Endothelial cell of umbilical vein (primary cell): ENCODE measurements around the gene EVI5. TPM values are rescaled to one million over a fixed set of nuclear protein-coding genes. Genes with fewer than 3 reads are reported as not detected.

ENCODE experiments used
- BruUV-seq: library from RNA; stranded (reverse); fragments of 400-500 nt; replicated peaks from 2 replicates; lab custom pipeline; 2021; lab: Mats Ljungman, UMichigan
- CTCF ChIA-PET: fragments of 300-600, 350-600 bp; sonication (Branson Sonifier 250); formaldehyde crosslinking; loops from one replicate; lab custom pipeline; 2021; ENCODE audit warnings: antibody characterized with exemption, inconsistent platforms; lab: Charles Lee
- POLR2A ChIA-PET: fragments of 300-600, 350-600 bp; sonication (Branson Sonifier 250); formaldehyde crosslinking; loops from one replicate; lab custom pipeline; 2021; ENCODE audit warnings: antibody characterized with exemption, inconsistent platforms; lab: Charles Lee
- DNase-seq: peaks from one replicate; pipeline ENCODE4 v3.0.0-alpha.2; 2011; ENCODE audit warnings: low read depth, low spot score
- FAIRE-seq: peaks from 2 replicates; lab custom pipeline; 2011; peaks lifted over from hg19 to GRCh38; lab: Jason Lieb, UNC
- H2AFZ ChIP-seq: 2 replicates; pipeline ENCODE4 v1.6.0; 2012; ENCODE audit warnings: low read depth, low read length, control low read depth, inconsistent platforms
- H3K27ac ChIP-seq: 2 replicates; pipeline ENCODE4 v1.5.1; 2011; ENCODE audit warnings: low read depth, mild to moderate bottlenecking, control low read depth, low read length, moderate library complexity; ENCODE audit not compliant: insufficient read depth
- H3K27me3 ChIP-seq, 2 experiments: 2 replicates each; pipeline versions ENCODE4 v1.6.0 to v1.6.1; 2011; ENCODE audit warnings: low read length in 2 of 2, mixed read lengths in 1 of 2; ENCODE audit not compliant: control insufficient read depth in 2 of 2, insufficient read depth in 2 of 2
- H3K36me3 ChIP-seq, 2 experiments: 2 replicates in 1 of 2; 3 replicates in 1 of 2; pipeline ENCODE4 v1.5.1; 2011; ENCODE audit warnings: low read length in 2 of 2, mild to moderate bottlenecking in 1 of 2, moderate library complexity in 1 of 2; ENCODE audit not compliant: control insufficient read depth in 2 of 2, insufficient read depth in 2 of 2; ENCODE audit errors: extremely low read depth in 1 of 2
- H3K4me1 ChIP-seq: 3 replicates; pipeline ENCODE4 v1.5.1; 2011; ENCODE audit warnings: mild to moderate bottlenecking, low read length; ENCODE audit not compliant: control insufficient read depth, insufficient read depth; ENCODE audit errors: extremely low read depth
- H3K4me2 ChIP-seq: 2 replicates; pipeline ENCODE4 v1.6.1; 2011; ENCODE audit warnings: low read length, control low read depth, mixed read lengths; ENCODE audit not compliant: insufficient read depth
- H3K4me3 ChIP-seq, 3 experiments: fragments of 200-600 bp in 1 of 3; sonication (generic), shearing (Covaris generic) in 1 of 3; replicated peaks in 1 of 3; 2 replicates each; pipeline ENCODE4 v1.5.1; 2011 to 2016; ENCODE audit warnings: control low read depth in 3 of 3, low read length in 3 of 3, mild to moderate bottlenecking in 2 of 3, inconsistent platforms in 1 of 3, low read depth in 1 of 3, moderate library complexity in 1 of 3; ENCODE audit not compliant: insufficient read depth in 1 of 3
- H3K79me2 ChIP-seq: 2 replicates; pipeline ENCODE4 v1.6.0; 2012; ENCODE audit warnings: low read length, inconsistent platforms; ENCODE audit not compliant: control insufficient read depth, insufficient read depth
- H3K9ac ChIP-seq: replicated peaks from 2 replicates; pipeline ENCODE3; 2011; ENCODE audit warnings: low read length, control low read depth; ENCODE audit not compliant: insufficient read depth; ENCODE audit errors: extremely low read depth
- H3K9me1 ChIP-seq: replicated peaks from 3 replicates; pipeline ENCODE4 v1.6.0; 2011; ENCODE audit warnings: mild to moderate bottlenecking, low read length; ENCODE audit not compliant: control insufficient read depth, insufficient read depth; ENCODE audit errors: extremely low read depth
- H3K9me3 ChIP-seq: replicated peaks from 2 replicates; pipeline ENCODE4 v1.5.1; 2012; ENCODE audit warnings: low read length, inconsistent platforms; ENCODE audit not compliant: control insufficient read depth, insufficient read depth
- H4K20me1 ChIP-seq: replicated peaks from 2 replicates; pipeline ENCODE3; 2011; ENCODE audit warnings: mild to moderate bottlenecking, low read length; ENCODE audit not compliant: control insufficient read depth, insufficient read depth; ENCODE audit errors: extremely low read depth
- EZH2 ChIP-seq: IDR thresholded peaks from 2 replicates; pipeline ENCODE4 v1.6.1; 2012; ENCODE audit warnings: borderline replicate concordance, low read depth, mild to moderate bottlenecking, moderate library complexity, low read length, inconsistent platforms; ENCODE audit not compliant: severe bottlenecking
- FOS ChIP-seq: IDR thresholded peaks from 2 replicates; pipeline ENCODE4 v1.6.1; 2011; ENCODE audit warnings: mild to moderate bottlenecking, low read length, moderate library complexity, borderline replicate concordance; ENCODE audit not compliant: insufficient read depth
- GATA2 ChIP-seq: IDR thresholded peaks from 2 replicates; pipeline ENCODE4 v1.7.0; 2011; ENCODE audit warnings: low read depth, mild to moderate bottlenecking, moderate library complexity, mixed read lengths, low read length; ENCODE audit not compliant: insufficient read length, insufficient read depth
- JUN ChIP-seq: IDR thresholded peaks from 2 replicates; pipeline ENCODE4 v1.6.1; 2011; ENCODE audit warnings: borderline replicate concordance, low read depth; ENCODE audit not compliant: insufficient read length, insufficient read depth
- MYC ChIP-seq: IDR thresholded peaks from one replicate; pipeline ENCODE4 v1.6.1; 2011; ENCODE audit warnings: mild to moderate bottlenecking, low read depth, low read length
- POLR2A ChIP-seq: IDR thresholded peaks from 2 replicates; pipeline ENCODE4 v1.6.1; 2012; ENCODE audit warnings: low read depth, mild to moderate bottlenecking, control low read depth, low read length
- POLR2AphosphoS5 ChIP-seq: IDR thresholded peaks from 2 replicates; pipeline ENCODE4 v1.6.1; 2012; ENCODE audit warnings: low read depth, mild to moderate bottlenecking, control low read depth, low read length, moderate library complexity; ENCODE audit not compliant: insufficient read depth
- dilution Hi-C: fragments of 300-500 bp; cut with MboI; formaldehyde crosslinking; loops from one replicate; pipeline ENCODE4 v1.15.0; 2019; ENCODE audit warnings: low sequenced_read_pairs; ENCODE audit not compliant: extremely low pct_ligation_motif_present
- intact Hi-C: fragments of 100-400 bp; cut with micrococcal nuclease; formaldehyde crosslinking; loops from one replicate; pipeline ENCODE4 v1.10.0; 2022
- polyA plus RNA-seq, 4 experiments: library from polyadenylated mRNA; depleted of rRNA in 3 of 4; stranded (reverse) in 3 of 4; unstranded in 1 of 4; fragments of >200 nt; gene quantifications; 2 replicates each; pipeline versions ENCODE4 v1.2.1 to v1.2.3, GENCODE V29; 2011 to 2012; ENCODE audit warnings: missing spikeins in 1 of 4
- total RNA-seq: library from RNA; stranded (reverse); gene quantifications from 2 replicates; pipeline ENCODE4 v1.2.3, GENCODE V29; 2021
- TF ChIP-seq, protein P1 (sequence below), 2 donors: IDR thresholded peaks; 1 replicate in 1 of 2; 2 replicates in 1 of 2; pipeline ENCODE4 v1.5.1; 2011; ENCODE audit warnings: low read length in 2 of 2, mild to moderate bottlenecking in 2 of 2, moderate library complexity in 2 of 2, control low read depth in 1 of 2, inconsistent platforms in 1 of 2, low read depth in 1 of 2; ENCODE audit not compliant: insufficient read depth in 1 of 2; ENCODE audit errors: extremely low read depth in 1 of 2
- TF ChIP-seq, protein P2 (sequence below): IDR thresholded peaks from 2 replicates; pipeline ENCODE4 v1.6.1; 2011; ENCODE audit not compliant: insufficient read depth, insufficient read length

EVI5 gene
- total and polyA plus RNA-seq, 2 donors (not counting 3 experiments of a cell fraction or from before 2014, with no cell fraction given) = 5.0 to 26.2 TPM

DNA sequence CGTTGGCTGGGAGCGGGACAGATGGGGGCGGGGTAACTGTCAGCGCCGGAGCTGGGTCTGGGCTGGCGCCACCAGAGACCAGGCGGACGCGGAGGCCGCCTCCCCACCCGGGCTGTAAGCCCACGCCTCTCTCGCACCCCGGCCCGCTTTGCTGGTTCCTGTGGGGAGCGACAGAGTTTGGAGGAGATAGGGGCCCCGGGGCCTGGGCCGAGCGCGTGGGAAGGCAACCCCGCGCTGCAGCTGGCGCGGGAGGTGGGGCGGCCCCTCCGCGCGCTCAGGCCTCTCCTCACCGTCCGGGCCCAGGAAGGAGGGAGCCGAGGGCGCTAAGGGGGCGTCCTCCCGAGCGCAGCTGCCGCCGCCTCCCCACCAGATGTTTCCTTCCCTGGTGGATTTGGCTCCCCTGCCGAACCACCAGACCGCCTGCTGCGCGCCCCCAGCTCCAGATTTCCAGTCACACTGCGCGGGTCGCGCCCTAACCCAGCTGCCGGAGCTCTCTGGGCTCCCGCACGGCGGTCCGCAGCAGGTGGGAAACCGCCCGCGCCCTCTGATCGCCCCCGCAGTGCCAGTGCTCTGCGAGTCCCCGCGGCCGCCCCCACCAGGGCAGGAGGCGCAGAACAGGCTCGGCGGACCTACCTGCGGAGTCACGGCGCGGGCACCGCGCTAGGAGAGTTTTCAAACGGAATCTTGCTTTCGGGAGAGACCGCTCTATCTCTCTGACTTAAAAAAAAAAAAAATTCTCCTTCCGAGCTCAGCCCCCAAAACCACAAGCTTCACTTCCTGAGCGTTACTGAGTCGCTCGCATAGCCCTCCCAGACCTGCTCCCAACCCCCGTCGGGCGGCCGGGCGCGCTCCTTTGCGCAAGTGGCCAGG, 299.3 kb downstream of the EVI5 start:
- dilution Hi-C loops (no loop called here), intact Hi-C loops (no loop called here)
- Histone ChIP-seq H3K9me1 (no peaks in the 10 kb centered on the region), H3K9ac (no peak overlapping the region), H3K79me2 (no peaks in the 10 kb centered on the region), H3K36me3 (no peaks in the 10 kb centered on the region), H3K27me3 (peaks cover 58 to 85% of the 10 kb centered on the region in 2 experiments), H3K9me3 (no peaks in the 10 kb centered on the region), H3K27ac (no peak overlapping the region), H3K4me2 (peak overlapping the region; percentile 80), H4K20me1 (no peaks in the 10 kb centered on the region), H2AFZ (peak overlapping the region; percentile 70), H3K4me3 (peak overlapping the region; percentile 25 to 87 (median 47)), H3K4me1 (peaks cover 55% of the 10 kb centered on the region)
- CTCF ChIA-PET = interaction anchor here (1.0 to 2.1 kb wide), 2 partner anchors 168 to 175 kb away, joined by 3 to 9 read pairs (median 5); no protein-coding TSS in a partner anchor
- TF ChIP-seq EZH2 (peak; percentile 32), POLR2A (no peak), MYC (no peak), JUN (no peak), FOS (no peak), GATA2 (no peak), POLR2AphosphoS5 (no peak)
- TF ChIP-seq, protein P1, sequence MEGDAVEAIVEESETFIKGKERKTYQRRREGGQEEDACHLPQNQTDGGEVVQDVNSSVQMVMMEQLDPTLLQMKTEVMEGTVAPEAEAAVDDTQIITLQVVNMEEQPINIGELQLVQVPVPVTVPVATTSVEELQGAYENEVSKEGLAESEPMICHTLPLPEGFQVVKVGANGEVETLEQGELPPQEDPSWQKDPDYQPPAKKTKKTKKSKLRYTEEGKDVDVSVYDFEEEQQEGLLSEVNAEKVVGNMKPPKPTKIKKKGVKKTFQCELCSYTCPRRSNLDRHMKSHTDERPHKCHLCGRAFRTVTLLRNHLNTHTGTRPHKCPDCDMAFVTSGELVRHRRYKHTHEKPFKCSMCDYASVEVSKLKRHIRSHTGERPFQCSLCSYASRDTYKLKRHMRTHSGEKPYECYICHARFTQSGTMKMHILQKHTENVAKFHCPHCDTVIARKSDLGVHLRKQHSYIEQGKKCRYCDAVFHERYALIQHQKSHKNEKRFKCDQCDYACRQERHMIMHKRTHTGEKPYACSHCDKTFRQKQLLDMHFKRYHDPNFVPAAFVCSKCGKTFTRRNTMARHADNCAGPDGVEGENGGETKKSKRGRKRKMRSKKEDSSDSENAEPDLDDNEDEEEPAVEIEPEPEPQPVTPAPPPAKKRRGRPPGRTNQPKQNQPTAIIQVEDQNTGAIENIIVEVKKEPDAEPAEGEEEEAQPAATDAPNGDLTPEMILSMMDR (IDR thresholded peaks at IDR 0.05; ENCODE audit: extremely low read depth in 1 of 2, insufficient read depth in 1 of 2, low read depth in 1 of 2, low read length in 2 of 2) = peak in 1 of 2 donors; percentile 31
- TF ChIP-seq, protein P2, sequence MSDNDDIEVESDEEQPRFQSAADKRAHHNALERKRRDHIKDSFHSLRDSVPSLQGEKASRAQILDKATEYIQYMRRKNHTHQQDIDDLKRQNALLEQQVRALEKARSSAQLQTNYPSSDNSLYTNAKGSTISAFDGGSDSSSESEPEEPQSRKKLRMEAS = no peak
- DNase-seq (peak; percentile 20), FAIRE-seq (no peak)
- no TSS peak for BruUV-seq
- POLR2A ChIA-PET = no interaction called here
